Smooth muscle cell (in vitro differentiated cells): ENCODE measurements around the gene EHMT1. TPM values are rescaled to one million over a fixed set of nuclear protein-coding genes. Genes with fewer than 3 reads are reported as not detected.

ENCODE experiments used
- DNase-seq: peaks from one replicate; lab custom pipeline; 2025; ENCODE audit not compliant: unreplicated experiment; lab: John Stamatoyannopoulos, UW
- H2AFZ ChIP-seq: fragments of 200-600 bp; sonication (generic); 2 replicates; pipeline ENCODE4 v1.6.0; 2016; ENCODE audit warnings: antibody characterized with exemption, low read depth, mild to moderate bottlenecking
- H3F3A ChIP-seq: fragments of 200-600 bp; sonication (generic); 2 replicates; pipeline ENCODE4 v1.6.0; 2017; ENCODE audit warnings: antibody characterized with exemption, low read depth
- H3K27ac ChIP-seq: fragments of 200-600 bp; sonication (generic); 2 replicates; pipeline ENCODE4 v1.5.1; 2016; ENCODE audit warnings: low read depth, mild to moderate bottlenecking
- H3K27me3 ChIP-seq: fragments of 200-600 bp; sonication (generic); 2 replicates; pipeline ENCODE4 v1.6.1; 2016; ENCODE audit warnings: low read depth, mild to moderate bottlenecking
- H3K36me3 ChIP-seq: fragments of 200-600 bp; sonication (generic); 2 replicates; pipeline ENCODE4 v1.5.1; 2016; ENCODE audit warnings: low read depth
- H3K4me1 ChIP-seq: fragments of 200-600 bp; sonication (generic); 2 replicates; pipeline ENCODE4 v1.5.1; 2016; ENCODE audit warnings: low read depth
- H3K4me2 ChIP-seq: fragments of 200-600 bp; sonication (generic); 2 replicates; pipeline ENCODE4 v1.6.0; 2016; ENCODE audit warnings: mild to moderate bottlenecking
- H3K4me3 ChIP-seq: fragments of 200-600 bp; sonication (generic); 2 replicates; pipeline ENCODE4 v1.5.1; 2016; ENCODE audit warnings: mild to moderate bottlenecking
- H3K79me2 ChIP-seq: fragments of 200-600 bp; sonication (generic); 2 replicates; pipeline ENCODE4 v1.6.0; 2016; ENCODE audit warnings: low read depth, mild to moderate bottlenecking
- H3K9ac ChIP-seq: fragments of 200-600 bp; sonication (generic); 2 replicates; pipeline ENCODE4 v1.6.0; 2016; ENCODE audit warnings: low read depth
- H3K9me3 ChIP-seq: fragments of 200-600 bp; sonication (generic); replicated peaks from 2 replicates; pipeline ENCODE4 v1.5.1; 2016; ENCODE audit warnings: low read depth
- H4K20me1 ChIP-seq: fragments of 200-600 bp; sonication (generic); 2 replicates; pipeline ENCODE4 v1.6.0; 2016; ENCODE audit warnings: low read depth
- WGBS: methylation state at CpG from one replicate; pipeline ENCODE4 v1.1.7; 2016; ENCODE audit warnings: low lambda C conversion rate; 5-methylcytosine and 5-hydroxymethylcytosine counted together
- polyA plus RNA-seq: library from polyadenylated mRNA; unstranded; fragments of >200 nt; fragmentation: Nextera tagmentation; extraction: Ambion mirVana; gene quantifications from 2 replicates; pipeline ENCODE4 v1.2.1, GENCODE V29; 2016
- total RNA-seq: library from RNA; depleted of rRNA; stranded (reverse); fragments of >200 nt; gene quantifications from 2 replicates; pipeline ENCODE4 v1.2.3, GENCODE V29; 2014
- TF ChIP-seq, protein P1 (sequence below): fragments of 200-600 bp; sonication (generic); IDR thresholded peaks from 2 replicates; pipeline ENCODE4 v1.5.1; 2017; ENCODE audit warnings: borderline replicate concordance, mild to moderate bottlenecking, antibody characterized with exemption; ENCODE audit not compliant: insufficient read depth, poor library complexity, severe bottlenecking

The EHMT1 gene
- total and polyA plus RNA-seq, 2 experiments from 2014 or later, result 23.1 to 34.1 TPM

DNA sequence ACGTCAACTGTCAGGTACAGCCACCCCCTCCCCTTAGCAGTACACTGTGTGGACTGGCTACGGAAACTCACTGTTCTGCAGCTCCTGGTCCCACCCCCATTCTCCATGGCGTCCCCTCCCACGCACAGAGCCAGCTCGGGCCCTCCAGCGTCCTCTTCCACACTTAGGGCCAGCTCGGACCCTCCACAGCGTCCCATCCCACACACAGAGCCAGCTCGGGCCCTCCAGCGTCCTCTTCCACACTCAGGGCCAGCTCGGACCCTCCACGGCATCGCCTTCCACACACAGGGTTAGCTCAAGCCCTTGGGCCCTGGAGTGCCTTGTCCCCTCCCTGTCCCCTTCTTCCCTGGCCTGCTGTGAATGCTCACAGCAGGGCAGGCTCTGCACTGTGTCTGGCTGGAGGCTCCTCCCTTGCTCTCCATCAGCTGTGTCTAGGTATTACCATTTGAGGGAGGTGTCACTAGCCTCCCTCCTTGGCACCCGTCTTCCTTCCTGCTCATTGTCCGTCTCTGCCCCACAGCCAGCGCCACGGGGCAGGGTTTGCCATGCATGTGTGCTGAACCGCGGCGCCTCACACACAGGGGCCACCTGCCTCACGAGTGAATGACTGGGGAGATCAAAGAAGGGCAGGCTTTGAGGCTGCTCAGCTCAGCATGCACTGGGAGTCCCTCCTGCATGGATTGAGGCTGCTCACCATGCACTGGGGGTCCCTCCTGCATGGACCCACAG is 180.3 kb downstream of the EHMT1 start:
- Histone ChIP-seq H3K36me3 (peaks cover 5% of the 10 kb centered on the region), H3K27me3 (no peaks in the 10 kb centered on the region), H3K9me3 (no peaks in the 10 kb centered on the region), H3K79me2 (no peaks in the 10 kb centered on the region), H3K4me1 (no peaks in the 10 kb centered on the region), H2AFZ (no peak overlapping the region), H4K20me1 (no peaks in the 10 kb centered on the region), H3K27ac (no peak overlapping the region), H3K4me2 (no peak overlapping the region), H3F3A (no peaks in the 10 kb centered on the region), H3K9ac (no peak overlapping the region), H3K4me3 (no peak overlapping the region)
- TF ChIP-seq, protein P1, sequence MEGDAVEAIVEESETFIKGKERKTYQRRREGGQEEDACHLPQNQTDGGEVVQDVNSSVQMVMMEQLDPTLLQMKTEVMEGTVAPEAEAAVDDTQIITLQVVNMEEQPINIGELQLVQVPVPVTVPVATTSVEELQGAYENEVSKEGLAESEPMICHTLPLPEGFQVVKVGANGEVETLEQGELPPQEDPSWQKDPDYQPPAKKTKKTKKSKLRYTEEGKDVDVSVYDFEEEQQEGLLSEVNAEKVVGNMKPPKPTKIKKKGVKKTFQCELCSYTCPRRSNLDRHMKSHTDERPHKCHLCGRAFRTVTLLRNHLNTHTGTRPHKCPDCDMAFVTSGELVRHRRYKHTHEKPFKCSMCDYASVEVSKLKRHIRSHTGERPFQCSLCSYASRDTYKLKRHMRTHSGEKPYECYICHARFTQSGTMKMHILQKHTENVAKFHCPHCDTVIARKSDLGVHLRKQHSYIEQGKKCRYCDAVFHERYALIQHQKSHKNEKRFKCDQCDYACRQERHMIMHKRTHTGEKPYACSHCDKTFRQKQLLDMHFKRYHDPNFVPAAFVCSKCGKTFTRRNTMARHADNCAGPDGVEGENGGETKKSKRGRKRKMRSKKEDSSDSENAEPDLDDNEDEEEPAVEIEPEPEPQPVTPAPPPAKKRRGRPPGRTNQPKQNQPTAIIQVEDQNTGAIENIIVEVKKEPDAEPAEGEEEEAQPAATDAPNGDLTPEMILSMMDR, result no peak
- no peak for DNase-seq
- WGBS, result 94% methylated on average over 20 of the region's 21 CpGs

DNA sequence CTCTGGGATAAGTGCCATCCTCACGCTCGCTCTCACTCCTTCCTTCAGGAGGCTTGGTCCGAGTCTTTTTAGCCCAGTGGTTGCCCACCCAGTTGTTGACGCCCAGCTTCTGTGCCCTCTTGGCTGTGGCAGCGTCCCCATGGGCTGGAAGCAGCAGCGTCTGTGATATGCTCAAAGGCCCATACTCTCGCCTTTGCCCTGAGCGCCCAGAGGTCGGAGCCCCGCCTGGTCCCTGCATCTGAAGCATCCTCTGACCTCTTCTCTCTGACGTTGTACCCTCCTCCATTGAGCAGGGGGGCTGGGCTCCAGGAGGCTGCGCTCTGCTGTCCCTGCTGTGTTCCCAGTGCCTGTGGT is 180.8 kb downstream of the EHMT1 start:
- Histone ChIP-seq H4K20me1 (peaks cover 2% of the 10 kb centered on the region), H3F3A (no peaks in the 10 kb centered on the region), H3K27me3 (no peaks in the 10 kb centered on the region), H3K36me3 (peaks cover 9% of the 10 kb centered on the region), H3K4me3 (no peak overlapping the region), H3K79me2 (no peaks in the 10 kb centered on the region), H3K4me1 (no peaks in the 10 kb centered on the region), H3K9me3 (no peaks in the 10 kb centered on the region), H3K4me2 (no peak overlapping the region), H3K27ac (no peak overlapping the region), H2AFZ (no peak overlapping the region), H3K9ac (no peak overlapping the region)
- TF ChIP-seq, protein P1, result no peak
- 95% methylated on average over 12 of the region's 12 CpGs for WGBS
- no peak for DNase-seq

DNA sequence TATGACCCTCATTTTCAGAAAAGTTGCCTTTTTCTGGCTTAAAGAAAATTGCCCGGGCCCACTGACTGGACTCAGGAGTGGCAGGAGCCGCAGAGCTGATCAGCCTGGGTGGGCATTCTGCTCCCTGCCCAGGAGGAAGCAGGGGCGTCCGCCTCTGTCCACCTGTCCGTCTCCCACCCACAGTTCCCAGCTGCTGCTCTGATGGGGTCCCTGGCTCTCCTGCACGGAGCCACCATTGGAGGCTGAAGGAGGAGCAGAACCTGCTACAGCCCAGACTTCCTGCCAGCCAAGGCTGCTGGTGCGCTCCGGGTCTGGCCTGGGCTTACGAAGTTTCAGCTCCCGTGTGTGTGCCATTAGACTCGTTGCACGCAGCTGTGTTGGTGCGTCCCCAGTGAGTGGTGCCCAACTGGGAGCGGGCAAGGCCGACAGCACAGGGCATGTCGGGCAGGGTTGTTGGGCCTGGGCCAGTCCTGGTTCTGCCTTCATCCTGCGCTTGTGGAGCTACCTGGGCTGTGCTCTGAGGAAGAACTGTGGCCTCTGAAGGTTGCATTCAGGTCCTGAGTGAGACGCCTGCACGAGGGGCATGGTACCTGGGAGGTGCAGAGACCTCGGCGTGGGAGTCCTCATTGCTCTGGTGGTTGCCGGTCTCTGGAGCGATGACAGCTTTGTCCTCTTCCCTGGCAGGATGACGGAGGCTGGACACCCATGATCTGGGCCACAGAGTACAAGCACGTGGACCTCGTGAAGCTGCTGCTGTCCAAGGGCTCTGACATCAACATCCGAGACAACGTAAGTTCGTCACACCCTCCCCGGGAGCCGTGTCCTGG is 181.6 kb downstream of the EHMT1 start:
- 94% methylated on average over 29 of the region's 31 CpGs for WGBS
- Histone ChIP-seq H3K27ac (no peak overlapping the region), H2AFZ (no peak overlapping the region), H3K9me3 (no peaks in the 10 kb centered on the region), H3K4me1 (no peaks in the 10 kb centered on the region), H3K9ac (no peak overlapping the region), H3F3A (no peaks in the 10 kb centered on the region), H3K4me2 (no peak overlapping the region), H3K4me3 (no peak overlapping the region), H3K36me3 (peaks cover 5% of the 10 kb centered on the region), H3K27me3 (no peaks in the 10 kb centered on the region), H3K79me2 (no peaks in the 10 kb centered on the region), H4K20me1 (peaks cover 6% of the 10 kb centered on the region)
- TF ChIP-seq, protein P1, result no peak
- no peak for DNase-seq
